HepG2 (cell line): Measurements from ENCODE around the gene RBCK1. TPM values are rescaled to one million over a fixed set of nuclear protein-coding genes. Genes with fewer than 3 reads are reported as not detected.

Source experiments
- ARNT ChIP-seq: fragments of 450-650 bp; IDR thresholded peaks from 2 replicates; pipeline ENCODE4 v1.6.1; 2017
- ATF7 ChIP-seq, 2 experiments: fragments of 450-650 bp in 1 of 2; sonication (generic) in 1 of 2; formaldehyde crosslinking in 1 of 2; IDR thresholded peaks; 2 replicates each; pipeline versions ENCODE4 v1.4.0 to v1.6.1; 2016 to 2020; ENCODE audit warnings: antibody characterized with exemption in 1 of 2, mild to moderate bottlenecking in 1 of 2, missing genetic modification reagents in 1 of 2
- CEBPB ChIP-seq: IDR thresholded peaks from 2 replicates; pipeline ENCODE4 v1.6.1; 2011; ENCODE audit warnings: low read depth, low read length, improper control_type of control experiment, borderline replicate concordance
- CREB3 ChIP-seq: sonication (generic); formaldehyde crosslinking; IDR thresholded peaks from 2 replicates; pipeline ENCODE4 v1.5.0; 2020; ENCODE audit warnings: missing genetic modification reagents
- ELK4 ChIP-seq: sonication (generic); formaldehyde crosslinking; IDR thresholded peaks from 2 replicates; pipeline ENCODE4 v1.9.0; 2021; ENCODE audit warnings: missing genetic modification reagents, borderline replicate concordance
- FOSL1 ChIP-seq: sonication (generic); formaldehyde crosslinking; IDR thresholded peaks from 2 replicates; pipeline ENCODE4 v1.9.0; 2021; ENCODE audit warnings: missing genetic modification reagents, borderline replicate concordance
- GRHL1 ChIP-seq: sonication (generic); formaldehyde crosslinking; conservative IDR thresholded peaks from 2 replicates; pipeline ENCODE4 v1.8.0; 2022; ENCODE audit warnings: missing genetic modification reagents
- RBFOX2 ChIP-seq: fragments of 200-400 bp; formaldehyde crosslinking; IDR thresholded peaks from 2 replicates; pipeline ENCODE4 v1.6.1; 2017; ENCODE audit warnings: low read depth, mild to moderate bottlenecking, low read length
- RXRA ChIP-seq: sonication (generic); formaldehyde crosslinking; IDR thresholded peaks from 2 replicates; pipeline ENCODE4 v1.5.1; 2020; ENCODE audit warnings: missing genetic modification reagents
- THAP11 ChIP-seq: IDR thresholded peaks from 2 replicates; pipeline ENCODE4 v1.6.1; 2016; ENCODE audit warnings: missing biosample characterization, missing genetic modification reagents
- THAP7 ChIP-seq: sonication (generic); formaldehyde crosslinking; IDR thresholded peaks from 2 replicates; pipeline ENCODE4 v1.8.1; 2023; ENCODE audit warnings: mild to moderate bottlenecking, missing genetic modification reagents
- TIGD3 ChIP-seq: sonication (generic); formaldehyde crosslinking; IDR thresholded peaks from 2 replicates; pipeline ENCODE4 v1.5.1; 2020; ENCODE audit warnings: mild to moderate bottlenecking, missing genetic modification reagents, borderline replicate concordance
- TRIM22 ChIP-seq: fragments of 450-650 bp; IDR thresholded peaks from 2 replicates; pipeline ENCODE4 v1.6.1; 2017
- ZIK1 ChIP-seq: sonication (generic); formaldehyde crosslinking; IDR thresholded peaks from 2 replicates; pipeline ENCODE4 v1.5.0; 2020; ENCODE audit warnings: mild to moderate bottlenecking, low read depth, missing genetic modification reagents, borderline replicate concordance
- ZNF513 ChIP-seq: sonication (generic); formaldehyde crosslinking; conservative IDR thresholded peaks from 2 replicates; pipeline ENCODE4 v1.5.0; 2020; ENCODE audit warnings: missing genetic modification reagents
- ZNF547 ChIP-seq: sonication (generic); formaldehyde crosslinking; IDR thresholded peaks from 2 replicates; pipeline ENCODE4 v1.5.1; 2020; ENCODE audit warnings: mild to moderate bottlenecking, missing genetic modification reagents
- ZNF674 ChIP-seq: sonication (generic); formaldehyde crosslinking; IDR thresholded peaks from 2 replicates; pipeline ENCODE4 v1.5.0; 2020; ENCODE audit warnings: low read depth, mild to moderate bottlenecking, missing genetic modification reagents
- ZNF83 ChIP-seq: sonication (generic); formaldehyde crosslinking; IDR thresholded peaks from 2 replicates; pipeline ENCODE4 v1.4.0; 2020; ENCODE audit warnings: missing genetic modification reagents, mild to moderate bottlenecking, borderline replicate concordance
- polyA plus RNA-seq, 8 experiments: library from polyadenylated mRNA; depleted of rRNA in 3 of 8; stranded (reverse) in 7 of 8; unstranded in 1 of 8; fragments of >200 nt; fragmentation: Illumina TruSeq in 4 of 8; extraction: Trizol in 4 of 8; gene quantifications; 2 replicates each; pipeline versions ENCODE4 v1.2.1 to v1.2.3, GENCODE V29; 2011 to 2016; ENCODE audit warnings: low read depth in 4 of 8, missing spikeins in 1 of 8, mixed read lengths in 1 of 8; ENCODE audit not compliant: insufficient read depth in 1 of 8
- total RNA-seq, 5 experiments: library from RNA; depleted of rRNA; stranded (reverse); fragments of >200 nt; fragmentation: Illumina TruSeq; extraction: Trizol; gene quantifications; 2 replicates each; pipeline ENCODE4 v1.2.3, GENCODE V29; 2016; ENCODE audit warnings: low read depth in 1 of 5

The RBCK1 gene
- total and polyA plus RNA-seq, 2 of the 13 experiments (the other 11 are each of a cell fraction or from before 2014, with no cell fraction given) = 149 to 215 TPM

GRCh38 chr20:478010-478948 is 70.2 kb downstream of the RBCK1 start (continued):
- TF ChIP-seq GRHL1 (no peak), CREB3 (CRISPR knock-in tag) (no peak), ZNF83 (CRISPR knock-in tag) (no peak), THAP11 (CRISPR knock-in tag) (no peak), ARNT (no peak), THAP7 (CRISPR knock-in tag) (0 out of 2 replicates have a peak, but pooled peaks have one; percentile 10), ZNF674 (CRISPR knock-in tag) (no peak), ZNF513 (CRISPR knock-in tag) (no peak), ATF7 (IDR thresholded peaks at IDR 0.05) (no peak), ATF7 (CRISPR knock-in tag; IDR thresholded peaks at IDR 0.05) (no peak), ZNF547 (CRISPR knock-in tag) (0 out of 2 replicates have a peak, but pooled peaks have one; percentile 25), RBFOX2 (no peak), TRIM22 (no peak), RXRA (CRISPR knock-in tag) (no peak), ELK4 (CRISPR knock-in tag) (no peak), FOSL1 (no peak), ZIK1 (CRISPR knock-in tag) (no peak), TIGD3 (CRISPR knock-in tag) (no peak), CEBPB (peak; percentile 59; the same call in 1 of the 2 replicates)
